Neural crest cell (in vitro differentiated cells): ENCODE data around the gene CUX1. TPM values are rescaled to one million over a fixed set of nuclear protein-coding genes. Genes with fewer than 3 reads are reported as not detected.

Experiments
- DNase-seq: peaks from one replicate; pipeline ENCODE4 v3.0.0; 2021; ENCODE audit warnings: low read depth, mixed read lengths, low spot score
- H3K27ac Mint-ChIP-seq: one replicate; pipeline ENCODE4 v1.8.0; 2021; ENCODE audit warnings: mild to moderate bottlenecking, mixed read lengths; ENCODE audit not compliant: unreplicated experiment
- H3K27me3 Mint-ChIP-seq: 2 replicates; pipeline ENCODE4 v1.8.0; 2021; ENCODE audit warnings: low read depth, mild to moderate bottlenecking, mixed read lengths
- H3K36me3 Mint-ChIP-seq: 2 replicates; pipeline ENCODE4 v1.8.0; 2021; ENCODE audit warnings: low read depth, mild to moderate bottlenecking, mixed read lengths
- H3K4me1 Mint-ChIP-seq: 2 replicates; pipeline ENCODE4 v1.8.0; 2021; ENCODE audit warnings: mixed read lengths
- H3K4me3 Mint-ChIP-seq: one replicate; pipeline ENCODE4 v1.8.0; 2021; ENCODE audit warnings: mild to moderate bottlenecking, mixed read lengths
- H3K9me3 Mint-ChIP-seq: 2 replicates; pipeline ENCODE4 v1.8.0; 2021; ENCODE audit warnings: mixed read lengths
- CTCF ChIP-seq: fragments of 200-600 bp; sonication (generic); conservative IDR thresholded peaks from 2 replicates; pipeline ENCODE4 v1.5.0; 2021; ENCODE audit warnings: antibody characterized with exemption, mild to moderate bottlenecking
- total RNA-seq: library from RNA; stranded (reverse); gene quantifications from 2 replicates; pipeline ENCODE4 v1.2.1, GENCODE V29; 2021

Gene CUX1
- total RNA-seq, 1 donor from 2014 or later: 60.0 TPM

GRCh38 chr7:101904019-101904418, 86.6 kb downstream of the CUX1 start:
- H3K27me3 Mint-ChIP-seq: no peaks in the 10 kb centered on the region
- no peaks in the 10 kb centered on the region for H3K9me3 Mint-ChIP-seq
- H3K4me1 Mint-ChIP-seq: peaks cover 3% of the 10 kb centered on the region
- no peak overlapping the region for H3K4me3 Mint-ChIP-seq
- no peak for TF ChIP-seq CTCF
- no peak for DNase-seq
- H3K36me3 Mint-ChIP-seq: no peaks in the 10 kb centered on the region
- H3K27ac Mint-ChIP-seq: no peak overlapping the region

DNA sequence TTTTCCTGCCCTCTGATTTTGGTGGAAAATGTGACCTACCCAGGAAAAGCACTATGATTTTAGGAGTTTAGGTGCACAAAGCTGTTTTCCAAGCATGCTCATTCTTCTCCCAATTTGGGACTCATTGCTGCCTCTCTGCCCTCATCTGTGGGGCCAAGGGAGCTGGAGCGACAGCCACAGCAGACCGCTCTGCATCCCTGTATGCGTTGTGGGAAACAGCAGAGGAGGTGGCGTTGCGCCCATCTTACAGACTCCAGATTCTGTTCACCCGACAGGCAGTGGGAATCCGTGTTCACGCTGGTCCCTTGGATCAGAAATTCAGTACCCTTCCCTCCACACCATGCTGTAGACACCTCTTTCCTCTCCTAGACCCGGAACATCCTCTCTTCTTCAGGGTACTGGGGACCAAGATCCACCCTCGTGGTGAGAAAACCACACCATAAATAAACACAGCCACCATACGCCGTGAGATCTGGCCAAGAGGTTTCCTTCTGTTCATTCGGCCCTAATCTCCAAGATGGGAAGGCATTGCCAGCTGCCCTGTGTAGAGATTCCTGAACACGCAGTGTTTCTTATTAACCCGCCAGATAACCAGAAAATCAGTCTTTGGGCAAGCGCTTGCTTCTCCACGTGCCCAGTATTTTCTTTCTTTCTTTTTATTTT, 87.9 kb downstream of the CUX1 start:
- no peak for DNase-seq
- no peak overlapping the region for H3K4me3 Mint-ChIP-seq
- no peaks in the 10 kb centered on the region for H3K36me3 Mint-ChIP-seq
- peak overlapping the region; percentile 85 for H3K27ac Mint-ChIP-seq
- H3K4me1 Mint-ChIP-seq: no peaks in the 10 kb centered on the region
- H3K9me3 Mint-ChIP-seq: no peaks in the 10 kb centered on the region
- H3K27me3 Mint-ChIP-seq: no peaks in the 10 kb centered on the region
- no peak for TF ChIP-seq CTCF

GRCh38 chr7:101906291-101907240, 89.1 kb downstream of the CUX1 start:
- Mint-ChIP-seq H3K27me3 (no peaks in the 10 kb centered on the region), H3K36me3 (no peaks in the 10 kb centered on the region)

DNA sequence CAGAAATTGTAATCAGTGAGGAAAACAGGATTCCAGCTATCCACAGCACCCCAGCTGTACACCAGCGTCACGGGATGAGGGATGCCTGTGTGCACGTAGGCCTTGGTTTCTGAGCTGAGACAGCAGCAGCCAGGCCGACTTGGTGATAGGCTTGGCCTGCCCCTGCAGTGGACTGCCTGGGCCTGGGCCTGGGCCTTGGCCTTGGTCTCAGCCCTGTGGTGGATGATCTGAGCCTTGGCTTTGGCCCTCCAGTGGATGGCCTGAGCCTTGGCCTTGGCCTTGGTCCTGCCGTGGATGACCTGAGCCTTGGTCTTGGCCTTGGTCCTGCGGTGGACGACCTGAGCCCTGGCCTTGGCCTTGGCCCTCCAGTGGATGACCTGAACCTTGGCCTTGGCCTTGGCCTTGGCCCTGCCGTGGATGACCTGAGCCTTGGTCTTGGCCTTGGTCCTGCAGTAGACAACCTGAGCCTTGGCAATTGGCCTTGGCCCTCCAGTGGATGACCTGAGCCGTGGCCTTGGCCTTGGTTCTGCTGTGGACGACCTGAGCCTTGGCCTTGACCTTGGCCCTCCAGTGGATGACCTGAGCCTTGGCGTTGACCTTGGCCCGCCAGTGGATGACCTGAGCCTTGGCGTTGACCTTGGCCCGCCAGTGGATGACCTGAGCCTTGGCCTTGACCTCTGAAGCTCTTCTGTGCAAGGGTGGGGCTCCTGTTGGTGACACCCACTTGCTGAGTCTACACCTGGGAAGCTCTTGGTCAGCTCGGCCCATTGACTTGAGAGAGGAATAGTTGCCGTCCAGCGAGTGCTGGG, 93.8 kb downstream of the CUX1 start:
- Mint-ChIP-seq H3K27ac (no peak overlapping the region), H3K27me3 (no peaks in the 10 kb centered on the region), H3K9me3 (no peaks in the 10 kb centered on the region), H3K36me3 (no peaks in the 10 kb centered on the region), H3K4me3 (no peak overlapping the region), H3K4me1 (peaks cover 20% of the 10 kb centered on the region)
- DNase-seq: no peak
- TF ChIP-seq CTCF: no peak

More at GRCh38 chr7:101906291-101907240, 89.1 kb downstream of the CUX1 start:
- no peak for TF ChIP-seq CTCF
- H3K9me3 Mint-ChIP-seq: no peaks in the 10 kb centered on the region
- no peak overlapping the region for H3K4me3 Mint-ChIP-seq
- no peaks in the 10 kb centered on the region for H3K4me1 Mint-ChIP-seq
- H3K27ac Mint-ChIP-seq: no peak overlapping the region
- no peak for DNase-seq
